Subcutaneous abdominal adipose tissue (tissue), 5 donors: ENCODE measurements around the gene IGFALS.

Experiments
- H3K27ac ChIP-seq: one replicate; pipeline ENCODE4 v1.7.0; 2013; ENCODE audit warnings: low read depth, mild to moderate bottlenecking, inconsistent platforms, low read length, moderate library complexity
- H3K27me3 ChIP-seq, 5 donors: one replicate each; pipeline ENCODE4 v1.7.0; 2013; ENCODE audit warnings: low read length in 5 of 5, inconsistent platforms in 1 of 5; ENCODE audit not compliant: control insufficient read depth in 5 of 5, insufficient read depth in 4 of 5
- H3K36me3 ChIP-seq, 5 donors: one replicate each; pipeline ENCODE4 v1.7.0; 2013; ENCODE audit warnings: low read length in 5 of 5; ENCODE audit not compliant: control insufficient read depth in 5 of 5, insufficient read depth in 5 of 5
- H3K4me1 ChIP-seq, 5 donors: one replicate each; pipeline ENCODE4 v1.7.0; 2013; ENCODE audit warnings: low read length in 5 of 5, mild to moderate bottlenecking in 3 of 5, moderate library complexity in 1 of 5; ENCODE audit not compliant: control insufficient read depth in 5 of 5, insufficient read depth in 5 of 5
- H3K4me3 ChIP-seq, 5 donors: one replicate each; pipeline ENCODE4 v1.7.0; 2013; ENCODE audit warnings: low read length in 5 of 5, low read depth in 1 of 5
- H3K9ac ChIP-seq, 5 donors: one replicate each; pipeline ENCODE4 v1.7.0; 2013; ENCODE audit warnings: low read length in 5 of 5, mild to moderate bottlenecking in 4 of 5, moderate library complexity in 3 of 5
- H3K9me3 ChIP-seq, 5 donors: one replicate each; pipeline ENCODE4 v1.7.0; 2013; ENCODE audit warnings: low read length in 5 of 5; ENCODE audit not compliant: control insufficient read depth in 5 of 5
- donor health status: healthy.
- donor health status: healthy.
- donor health status: healthy.
- donor health status: healthy.
- donor health status: healthy.

Gene IGFALS

DNA sequence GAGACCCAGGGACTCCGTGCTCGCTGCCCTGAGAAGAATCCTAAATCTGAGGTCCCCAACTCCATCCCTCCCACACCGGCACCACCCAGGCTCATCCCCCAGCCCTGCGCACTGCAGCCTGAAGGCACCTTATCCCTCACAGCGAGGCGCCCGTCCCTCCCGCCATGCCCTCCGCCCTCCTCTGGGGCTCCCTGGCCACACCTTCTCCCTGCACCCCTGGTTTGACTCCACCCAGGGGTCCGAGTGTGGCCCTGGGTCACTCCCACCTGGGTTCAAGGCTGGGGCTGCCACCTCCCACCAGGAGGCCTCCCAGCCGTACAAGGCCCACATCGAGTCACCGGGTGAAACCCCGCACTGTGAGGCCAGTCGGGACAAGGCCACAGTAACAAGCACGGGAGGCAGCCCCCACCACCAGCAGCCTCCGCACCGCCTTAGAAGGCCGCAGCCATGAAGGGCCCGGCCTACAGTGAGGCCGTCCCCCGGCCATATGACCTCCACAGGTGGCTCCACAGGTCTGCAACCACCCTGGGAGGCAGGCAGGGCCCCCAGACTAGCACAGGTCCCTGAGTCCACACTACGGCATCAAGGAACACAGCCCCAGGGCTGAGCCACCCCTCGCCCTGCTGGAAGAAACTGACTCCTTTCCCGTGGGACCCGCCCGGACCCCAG is 24.8 kb upstream of the IGFALS start:
- Histone ChIP-seq H3K4me3 (no peak overlapping the region), H3K27me3 (no peaks in the 10 kb centered on the region), H3K9me3 (no peaks in the 10 kb centered on the region), H3K36me3 (peaks cover 0 to 83% (median 75%) of the 10 kb centered on the region in 5 donors), H3K4me1 (no peaks in the 10 kb centered on the region), H3K27ac (no peak overlapping the region), H3K9ac (no peak overlapping the region)

DNA sequence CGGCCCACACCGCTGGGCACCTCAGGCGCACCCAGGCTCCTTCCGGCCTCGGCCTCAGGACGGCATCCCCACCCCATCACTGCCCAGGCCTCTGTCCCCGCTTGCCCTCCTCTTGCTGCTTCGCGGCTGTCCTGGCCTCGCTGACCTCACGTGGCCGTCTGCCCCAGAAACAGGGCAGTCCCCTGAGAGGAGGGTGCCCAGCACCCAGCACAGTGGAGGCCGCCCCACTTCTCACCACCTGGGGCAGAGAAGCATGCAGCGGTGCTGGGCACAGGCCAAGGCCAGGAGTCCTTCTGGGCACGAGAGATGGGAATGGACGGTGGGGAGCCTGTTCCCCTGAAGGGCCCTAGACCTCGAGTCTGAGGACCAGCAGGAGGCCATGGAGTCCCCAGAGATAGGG is 24.2 kb upstream of the IGFALS start:
- Histone ChIP-seq H3K4me3 (no peak overlapping the region), H3K9ac (no peak overlapping the region), H3K27me3 (no peaks in the 10 kb centered on the region), H3K9me3 (no peaks in the 10 kb centered on the region), H3K36me3 (peaks cover 0 to 84% (median 76%) of the 10 kb centered on the region in 5 donors), H3K4me1 (no peaks in the 10 kb centered on the region), H3K27ac (no peak overlapping the region)

DNA sequence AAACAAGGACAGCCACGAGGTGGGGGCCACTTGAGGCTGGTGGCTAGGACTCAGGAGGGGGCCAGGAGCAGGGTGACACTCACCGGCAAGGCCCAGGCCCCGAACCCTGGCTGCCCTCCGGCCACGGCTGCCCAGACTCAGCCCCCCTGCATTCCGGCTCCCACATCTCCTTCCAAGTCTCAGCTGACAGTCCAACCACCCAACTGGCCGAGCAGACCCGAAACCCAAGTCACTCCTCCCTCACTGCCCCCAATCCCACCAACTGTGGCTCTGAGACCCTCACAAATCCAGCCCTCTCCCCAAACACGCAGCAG is 23.7 kb upstream of the IGFALS start:
- no peak overlapping the region for H3K4me3 ChIP-seq
- H3K4me1 ChIP-seq: no peaks in the 10 kb centered on the region
- H3K27ac ChIP-seq: no peak overlapping the region
- no peak overlapping the region for H3K9ac ChIP-seq
- H3K9me3 ChIP-seq: no peaks in the 10 kb centered on the region
- no peaks in the 10 kb centered on the region for H3K27me3 ChIP-seq
- peaks cover 0 to 80% (median 71%) of the 10 kb centered on the region in 5 donors for H3K36me3 ChIP-seq

DNA sequence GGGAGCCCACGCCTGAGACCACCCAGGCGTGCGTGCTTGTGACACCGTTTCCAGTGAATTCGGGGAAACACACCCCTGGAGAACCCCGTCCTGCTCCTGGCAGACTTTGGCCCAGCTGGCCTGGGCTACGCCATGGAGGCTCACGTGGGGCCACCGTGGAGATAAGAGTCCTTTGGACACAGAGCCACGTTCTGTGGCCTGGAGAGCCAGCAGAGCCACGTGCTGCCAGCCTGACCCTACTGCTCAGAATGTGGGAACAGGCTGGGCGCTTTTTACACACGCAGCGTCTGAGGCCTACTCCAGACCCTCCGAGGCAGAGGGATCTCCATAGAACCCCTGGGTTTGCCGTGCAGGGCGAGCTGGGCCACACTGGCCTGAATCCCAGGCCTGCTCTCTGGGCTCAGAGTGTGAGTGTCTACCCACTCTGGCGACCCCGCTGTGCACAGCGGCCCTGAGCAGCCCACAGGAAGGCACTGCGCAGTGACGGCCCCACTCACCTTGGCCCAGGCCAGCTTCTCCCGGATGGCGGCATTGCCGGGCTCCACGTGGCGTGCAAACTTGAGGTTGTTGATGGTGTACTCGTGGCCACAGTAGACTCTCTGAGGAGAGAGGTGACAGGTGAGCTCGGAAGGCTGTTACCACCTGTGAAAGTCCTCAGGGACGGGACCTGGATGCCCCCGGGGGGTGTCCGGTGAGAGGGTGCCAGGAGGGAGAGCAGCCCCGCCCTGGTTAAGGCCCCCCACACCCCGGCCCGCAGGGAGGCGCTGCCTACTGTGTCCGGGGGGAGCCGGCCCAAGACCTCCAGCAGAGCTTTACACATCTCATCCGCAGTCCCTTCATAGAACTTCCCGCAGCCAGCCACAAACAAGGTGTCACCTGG is 23.1 kb upstream of the IGFALS start:
- H3K9ac ChIP-seq: no peak overlapping the region
- H3K9me3 ChIP-seq: no peaks in the 10 kb centered on the region
- peaks cover 0 to 76% (median 67%) of the 10 kb centered on the region in 5 donors for H3K36me3 ChIP-seq
- H3K4me3 ChIP-seq: no peak overlapping the region
- no peak overlapping the region for H3K27ac ChIP-seq
- no peaks in the 10 kb centered on the region for H3K27me3 ChIP-seq
- H3K4me1 ChIP-seq: no peaks in the 10 kb centered on the region

DNA sequence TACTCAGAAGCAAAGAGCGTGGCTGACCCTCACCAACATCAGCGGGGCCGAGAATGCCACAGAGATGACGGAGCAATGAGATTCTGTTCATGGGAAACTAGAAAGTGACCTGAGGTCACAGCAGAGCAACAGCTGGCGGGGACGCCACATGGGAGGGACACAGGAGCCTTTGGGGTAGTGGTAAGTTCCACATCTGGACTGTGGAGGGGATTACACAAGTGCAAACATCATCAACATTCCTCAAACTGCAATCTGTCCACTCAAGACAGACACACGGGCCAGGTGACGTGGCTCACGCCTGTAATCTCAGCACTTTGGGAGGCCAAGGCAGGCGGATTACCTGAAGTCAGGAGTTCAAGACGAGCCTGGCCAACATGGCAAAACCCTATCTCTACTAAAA is 22.0 kb upstream of the IGFALS start:
- H3K36me3 ChIP-seq: peaks cover 0 to 71% (median 58%) of the 10 kb centered on the region in 5 donors

DNA sequence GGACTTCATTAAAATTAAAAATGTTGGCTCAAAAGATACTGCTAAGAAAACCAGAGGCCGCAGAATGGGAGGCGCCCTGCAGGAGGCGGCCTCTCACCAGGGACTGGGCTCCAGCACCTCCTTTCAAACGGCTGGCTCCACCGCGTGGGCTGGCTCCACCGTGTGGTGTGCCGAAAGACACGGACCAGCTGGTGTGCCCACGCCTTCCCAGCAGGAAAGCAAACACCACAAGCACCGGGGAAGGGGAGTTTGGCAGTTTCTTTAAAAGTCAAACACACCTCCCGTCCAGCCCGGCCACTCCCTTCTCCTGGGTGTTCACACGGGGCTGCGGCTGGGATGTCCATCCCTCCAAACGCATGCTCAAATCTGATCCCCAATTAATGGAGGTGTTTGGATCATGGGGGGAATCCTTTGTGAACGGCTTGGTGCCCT is 19.2 kb upstream of the IGFALS start:
- Histone ChIP-seq H3K9me3 (no peaks in the 10 kb centered on the region), H3K27ac (no peak overlapping the region), H3K9ac (no peak overlapping the region), H3K4me3 (no peak overlapping the region), H3K36me3 (peaks cover 0 to 68% (median 57%) of the 10 kb centered on the region in 5 donors), H3K27me3 (no peaks in the 10 kb centered on the region), H3K4me1 (no peaks in the 10 kb centered on the region)

More for the DNA sequence above, 22.0 kb upstream of the IGFALS start:
- Histone ChIP-seq H3K27ac (no peak overlapping the region), H3K27me3 (no peaks in the 10 kb centered on the region), H3K9ac (no peak overlapping the region), H3K4me1 (no peaks in the 10 kb centered on the region), H3K9me3 (no peaks in the 10 kb centered on the region), H3K4me3 (no peak overlapping the region)

DNA sequence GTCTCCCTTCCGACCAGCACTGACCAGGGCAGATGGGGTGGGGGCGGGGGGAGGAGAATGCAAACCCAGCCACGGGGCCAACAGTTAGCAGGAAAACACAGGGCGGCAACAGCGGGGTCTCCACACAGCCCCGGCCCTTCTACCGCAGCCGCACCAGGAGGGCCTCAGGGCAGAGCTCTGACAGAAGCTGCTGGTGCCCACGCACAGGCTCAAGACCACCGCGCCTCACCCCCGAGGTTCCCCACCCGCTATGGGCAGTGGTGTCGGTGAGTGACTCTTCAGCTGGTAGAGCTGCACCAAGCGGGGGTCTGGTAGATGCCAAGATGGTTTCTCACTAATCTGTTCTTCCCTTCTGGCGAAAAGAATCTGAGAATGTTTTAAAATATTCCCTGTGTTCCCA is 17.0 kb upstream of the IGFALS start:
- peaks cover 0 to 62% (median 46%) of the 10 kb centered on the region in 5 donors for H3K36me3 ChIP-seq
- no peaks in the 10 kb centered on the region for H3K9me3 ChIP-seq
- H3K27ac ChIP-seq: no peak overlapping the region
- H3K9ac ChIP-seq: no peak overlapping the region
- no peaks in the 10 kb centered on the region for H3K27me3 ChIP-seq
- no peak overlapping the region for H3K4me3 ChIP-seq
- no peaks in the 10 kb centered on the region for H3K4me1 ChIP-seq

DNA sequence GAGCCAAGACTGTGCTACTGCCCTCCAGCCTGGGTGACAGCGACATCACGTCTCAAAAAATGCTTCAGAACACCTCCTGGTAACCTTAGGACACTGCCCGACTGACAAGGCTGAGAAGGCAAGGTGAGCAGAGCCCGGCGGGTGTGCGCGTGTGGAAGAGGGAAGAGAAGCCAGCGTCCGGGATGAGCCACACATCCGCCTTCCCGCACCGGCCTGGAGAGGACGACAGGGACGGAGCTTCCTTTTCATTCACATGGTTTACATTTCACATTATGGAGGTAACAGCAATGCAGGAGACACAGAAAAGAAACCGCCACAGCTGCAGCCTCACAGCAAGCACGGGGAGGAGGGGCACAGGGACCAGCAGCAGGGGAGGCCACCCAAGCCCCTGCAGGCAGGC is 16.6 kb upstream of the IGFALS start:
- Histone ChIP-seq H3K36me3 (peaks cover 0 to 59% (median 42%) of the 10 kb centered on the region in 5 donors), H3K4me1 (no peaks in the 10 kb centered on the region), H3K27ac (no peak overlapping the region), H3K9ac (no peak overlapping the region), H3K9me3 (no peaks in the 10 kb centered on the region), H3K4me3 (no peak overlapping the region), H3K27me3 (no peaks in the 10 kb centered on the region)

DNA sequence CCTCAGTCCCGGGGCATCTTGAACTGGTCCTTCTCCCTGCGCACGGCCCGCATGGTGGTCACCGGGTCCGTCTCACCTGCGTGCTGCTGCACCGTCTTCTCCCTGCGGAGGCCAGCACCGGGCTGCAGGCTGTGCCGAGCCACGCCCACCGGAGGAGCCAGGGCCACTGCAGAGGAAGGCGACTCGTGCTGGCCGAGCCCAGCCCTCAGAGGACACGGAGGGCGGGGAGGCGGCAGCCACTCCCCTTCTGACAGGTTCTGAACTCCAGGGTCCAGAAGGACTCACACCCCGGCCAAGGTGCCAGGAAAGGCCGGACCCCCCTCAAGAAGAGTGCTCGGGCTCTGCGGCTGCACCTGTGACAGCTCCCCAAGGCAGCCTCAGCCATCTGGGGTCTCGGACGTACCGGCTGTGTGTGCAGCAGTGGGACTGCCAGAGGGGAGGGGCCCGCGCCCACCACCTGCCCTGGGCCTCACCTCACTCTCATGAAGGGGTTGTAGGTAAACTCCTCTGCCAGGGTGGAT is 15.8 kb upstream of the IGFALS start:
- Histone ChIP-seq H3K9ac (no peak overlapping the region), H3K9me3 (no peaks in the 10 kb centered on the region), H3K4me3 (no peak overlapping the region), H3K36me3 (peaks cover 0 to 58% (median 41%) of the 10 kb centered on the region in 5 donors), H3K27me3 (no peaks in the 10 kb centered on the region), H3K4me1 (no peaks in the 10 kb centered on the region), H3K27ac (no peak overlapping the region)

DNA sequence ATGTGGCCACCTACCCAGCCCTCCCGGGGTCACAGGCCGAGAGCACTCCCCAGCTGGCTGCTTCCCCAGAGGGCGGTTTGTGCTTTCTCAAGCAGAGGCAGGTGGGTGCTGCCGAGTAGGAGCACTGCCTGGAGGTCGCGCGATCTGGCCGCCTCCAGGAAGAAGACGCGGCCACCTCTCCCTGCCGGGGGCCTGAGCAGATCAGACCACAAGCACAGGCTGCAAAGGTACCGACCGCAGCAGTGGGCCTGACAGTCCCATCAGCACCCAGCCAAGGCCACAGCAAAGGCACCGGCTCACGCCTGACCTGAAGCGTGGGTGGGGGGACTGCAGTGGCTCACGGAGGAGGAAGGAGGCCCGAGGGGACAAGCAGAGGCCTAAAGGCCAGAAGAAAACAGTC is 15.2 kb upstream of the IGFALS start:
- Histone ChIP-seq H3K27me3 (no peaks in the 10 kb centered on the region), H3K4me3 (no peak overlapping the region), H3K36me3 (peaks cover 0 to 58% (median 36%) of the 10 kb centered on the region in 5 donors), H3K4me1 (no peaks in the 10 kb centered on the region), H3K9ac (no peak overlapping the region), H3K9me3 (no peaks in the 10 kb centered on the region), H3K27ac (no peak overlapping the region)
